GM10248 (cell line): ENCODE measurements around the gene GSDMA.

Experiments
- CTCF ChIA-PET: fragments of 300-600 bp; sonication (Branson Sonifier 250); formaldehyde crosslinking; extraction: SDS; loops from one replicate; lab custom pipeline; 2021; ENCODE audit warnings: antibody characterized with exemption; lab: Yijun Ruan, JAX
- POLR2A ChIA-PET: fragments of 350-650 bp; sonication (Branson Sonifier 250); formaldehyde crosslinking; extraction: SDS; loops from one replicate; lab custom pipeline; 2020; ENCODE audit warnings: antibody characterized with exemption; lab: Yijun Ruan, JAX
- DNase-seq: peaks from one replicate; pipeline ENCODE4 v3.0.0; 2012; ENCODE audit errors: extremely low spot score
- TF ChIP-seq, protein P1 (sequence below): IDR thresholded peaks from 2 replicates; pipeline ENCODE4 v1.5.1; 2012; ENCODE audit warnings: mild to moderate bottlenecking, low read depth; ENCODE audit errors: extremely low read depth, missing control alignments, control extremely low read depth

GSDMA gene

DNA sequence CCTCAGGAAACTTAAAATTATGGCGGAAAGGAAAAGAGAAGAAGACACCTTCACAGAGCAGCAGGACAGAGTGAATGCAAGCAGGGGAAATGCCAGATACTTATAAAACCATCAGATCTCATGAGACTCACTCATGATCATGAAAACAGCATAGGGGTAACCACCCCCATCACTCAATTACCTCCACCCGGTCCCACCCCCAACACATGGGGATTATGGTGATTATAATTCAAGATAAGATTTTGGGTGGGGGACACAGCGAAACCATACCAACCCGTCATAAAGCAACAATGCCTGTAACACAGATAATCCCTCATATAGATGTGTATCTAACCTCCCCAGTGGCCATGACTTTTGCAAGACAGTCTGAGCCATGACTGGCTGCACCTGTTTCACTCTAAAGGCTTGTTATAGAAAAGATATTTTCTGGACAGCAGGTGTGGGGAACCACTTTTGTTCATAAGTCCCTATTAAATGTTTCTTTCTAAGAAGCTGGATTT is 7.0 kb upstream of the GSDMA start:
- TF ChIP-seq, protein P1, sequence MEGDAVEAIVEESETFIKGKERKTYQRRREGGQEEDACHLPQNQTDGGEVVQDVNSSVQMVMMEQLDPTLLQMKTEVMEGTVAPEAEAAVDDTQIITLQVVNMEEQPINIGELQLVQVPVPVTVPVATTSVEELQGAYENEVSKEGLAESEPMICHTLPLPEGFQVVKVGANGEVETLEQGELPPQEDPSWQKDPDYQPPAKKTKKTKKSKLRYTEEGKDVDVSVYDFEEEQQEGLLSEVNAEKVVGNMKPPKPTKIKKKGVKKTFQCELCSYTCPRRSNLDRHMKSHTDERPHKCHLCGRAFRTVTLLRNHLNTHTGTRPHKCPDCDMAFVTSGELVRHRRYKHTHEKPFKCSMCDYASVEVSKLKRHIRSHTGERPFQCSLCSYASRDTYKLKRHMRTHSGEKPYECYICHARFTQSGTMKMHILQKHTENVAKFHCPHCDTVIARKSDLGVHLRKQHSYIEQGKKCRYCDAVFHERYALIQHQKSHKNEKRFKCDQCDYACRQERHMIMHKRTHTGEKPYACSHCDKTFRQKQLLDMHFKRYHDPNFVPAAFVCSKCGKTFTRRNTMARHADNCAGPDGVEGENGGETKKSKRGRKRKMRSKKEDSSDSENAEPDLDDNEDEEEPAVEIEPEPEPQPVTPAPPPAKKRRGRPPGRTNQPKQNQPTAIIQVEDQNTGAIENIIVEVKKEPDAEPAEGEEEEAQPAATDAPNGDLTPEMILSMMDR: no peak
- POLR2A ChIA-PET: no interaction called here
- CTCF ChIA-PET: interaction anchor here (0.9 to 4.2 kb wide), 7 partner anchors 8 to 334 kb away, joined by 3 to 42 read pairs (median 6); partner anchors contain the start of gene PSMD3
- no peak for DNase-seq

DNA sequence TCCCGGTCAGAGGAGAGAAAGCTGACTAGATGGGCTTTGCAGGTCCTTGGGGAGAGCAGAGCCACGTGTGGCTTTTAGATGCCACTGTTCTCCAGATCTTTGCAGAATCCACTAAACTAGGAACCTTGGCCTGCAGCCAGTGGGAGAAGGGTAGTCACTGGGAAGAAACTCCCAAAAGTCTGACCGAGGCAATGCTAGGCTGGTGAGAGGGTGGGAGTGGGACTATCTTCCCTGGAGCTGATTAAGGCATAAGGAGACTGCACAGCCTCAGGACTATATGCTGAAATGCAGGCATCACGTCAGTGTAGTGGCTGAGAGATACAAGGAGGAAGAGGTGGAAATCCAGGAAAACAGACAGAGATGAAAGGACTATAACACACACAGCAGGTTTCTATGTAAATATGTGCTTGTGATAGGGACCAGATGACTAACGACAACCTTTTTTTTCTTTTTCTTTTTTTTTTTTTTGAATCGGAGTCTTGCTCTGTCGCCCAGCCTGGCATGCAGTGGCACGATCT is 2.2 kb upstream of the GSDMA start:
- TF ChIP-seq, protein P1: no peak
- CTCF ChIA-PET: interaction anchor here (2.7 to 4.0 kb wide), 3 partner anchors 13 to 67 kb away, joined by 14 to 28 read pairs (median 22); partner anchors contain the start of gene PSMD3
- no peak for DNase-seq
- POLR2A ChIA-PET: no interaction called here

DNA sequence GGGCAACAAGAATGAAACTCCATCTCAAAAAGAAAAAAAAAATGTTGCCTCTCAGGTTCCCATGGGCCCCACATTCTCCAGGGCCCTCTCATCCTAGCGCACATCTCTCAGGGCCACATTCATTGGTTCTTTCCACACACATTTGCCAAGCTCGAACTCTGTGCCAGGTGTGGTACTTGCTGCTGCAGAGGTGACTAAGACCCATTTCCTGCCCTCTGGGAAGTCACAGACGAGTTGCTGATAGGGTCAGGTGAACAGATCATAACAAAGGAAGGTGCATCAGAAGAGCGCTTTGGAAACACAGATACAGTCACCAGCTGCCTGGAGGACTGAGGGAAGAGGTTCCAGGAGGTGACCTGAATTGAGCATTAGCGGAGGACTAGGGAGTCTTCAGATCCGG is 1.0 kb downstream of the GSDMA start:
- POLR2A ChIA-PET: no interaction called here

DNA sequence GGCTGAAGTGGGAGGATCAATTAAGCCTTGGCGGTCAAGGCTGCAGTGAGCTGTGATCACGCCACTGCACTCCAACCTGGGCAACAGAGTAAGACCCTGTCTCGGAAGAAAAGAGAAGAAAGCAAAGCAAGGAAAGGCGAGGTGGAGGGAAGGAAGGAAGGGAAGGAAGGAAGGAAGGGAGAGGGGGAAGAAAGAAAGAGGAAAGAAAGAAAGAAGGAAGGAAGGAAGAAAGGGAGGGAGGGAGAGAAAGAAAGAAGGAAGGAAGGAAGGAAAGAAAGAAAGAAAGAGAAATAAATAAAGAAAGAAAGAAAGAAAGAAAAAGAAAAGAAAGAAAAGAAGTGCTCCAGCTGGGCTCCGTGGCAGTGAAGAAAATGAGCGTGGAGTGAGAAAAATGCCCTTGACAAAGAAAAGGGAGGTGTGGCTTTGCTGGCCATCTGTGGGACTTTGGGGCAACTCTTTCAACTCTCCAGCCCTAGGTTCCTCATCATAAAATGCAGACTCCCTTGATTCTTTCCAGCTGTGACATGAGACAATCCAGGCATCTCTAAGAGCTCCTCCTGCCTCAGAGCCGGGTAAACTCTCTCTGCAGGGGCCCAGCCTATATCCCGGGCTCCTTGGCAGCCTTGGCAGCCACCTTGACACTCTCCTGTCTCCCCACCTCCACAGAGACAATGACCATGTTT is 2.4 kb downstream of the GSDMA start:
- DNase-seq: no peak
- ChIA-PET POLR2A (no interaction called here), CTCF (interaction anchor here (1.0 to 1.8 kb wide), 4 partner anchors 10 to 343 kb away, joined by 3 to 5 read pairs (median 4); partner anchors contain the start of gene PSMD3)
- TF ChIP-seq, protein P1: no peak

More for the DNA sequence above, 1.0 kb downstream of the GSDMA start:
- DNase-seq: no peak
- TF ChIP-seq, protein P1: no peak
- CTCF ChIA-PET: interaction anchor here (0.9 to 1.1 kb wide), 2 partner anchors 9 to 187 kb away, joined by 3 to 4 read pairs; no protein-coding TSS in a partner anchor

DNA sequence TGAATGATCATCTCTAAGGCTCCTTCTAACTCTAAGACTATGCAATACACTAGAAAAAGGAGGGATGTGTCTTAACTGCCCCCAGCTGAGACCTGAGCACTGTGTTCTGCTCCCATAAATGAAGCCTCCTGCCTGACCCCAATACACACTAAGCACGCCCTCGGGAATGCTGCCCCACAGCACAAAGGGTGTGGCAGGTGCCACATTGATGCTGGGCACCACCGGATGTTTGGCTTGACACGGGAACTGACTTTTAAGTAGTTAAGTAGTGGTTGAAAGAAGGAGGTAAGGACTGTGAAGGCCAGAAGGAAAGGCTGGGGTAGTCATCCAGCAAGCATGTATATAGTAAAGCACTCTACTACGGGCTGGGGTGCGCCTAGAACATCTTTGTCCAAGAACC is 4.0 kb downstream of the GSDMA start:
- no peak for DNase-seq
- POLR2A ChIA-PET: no interaction called here
- CTCF ChIA-PET: interaction anchor here (2.8 kb wide), 1 partner anchor 8 kb away, joined by 12 read pairs; no protein-coding TSS in a partner anchor
- TF ChIP-seq, protein P1: no peak

DNA sequence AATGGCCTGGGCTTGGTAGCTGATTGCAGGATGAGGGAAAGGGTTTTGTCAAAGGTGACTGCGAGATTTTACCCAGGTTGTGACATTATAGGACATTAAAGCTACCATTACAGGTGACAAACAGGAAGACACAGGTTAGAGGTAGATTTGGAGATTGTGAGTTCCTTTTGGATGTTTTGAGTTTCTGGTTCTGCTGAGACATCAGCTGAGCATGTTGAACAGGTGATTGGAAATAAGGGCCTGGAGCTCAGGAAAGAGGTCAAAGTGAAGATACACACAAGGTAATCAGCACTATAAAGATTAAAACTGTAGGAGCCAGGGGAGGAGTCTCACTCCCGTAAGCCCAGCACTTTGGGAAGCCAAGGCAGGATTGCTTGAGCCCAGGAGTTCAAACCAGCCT is 6.0 kb downstream of the GSDMA start:
- no peak for DNase-seq
- TF ChIP-seq, protein P1: no peak
- POLR2A ChIA-PET: no interaction called here
- CTCF ChIA-PET: interaction anchor here (0.6 to 2.8 kb wide), 6 partner anchors 9 to 347 kb away, joined by 3 to 12 read pairs (median 6); partner anchors contain the start of gene PSMD3
